ENCODE data around the gene AGFG2. TPM values are rescaled to one million over a fixed set of nuclear protein-coding genes. Genes with fewer than 3 reads are reported as not detected.

AGFG2 gene
- total RNA-seq, 1 donor from 2014 or later = 30.0 TPM

- H3K27me3 ChIP-seq = no peaks in the 10 kb centered on the region
- TF ChIP-seq, protein P1, sequence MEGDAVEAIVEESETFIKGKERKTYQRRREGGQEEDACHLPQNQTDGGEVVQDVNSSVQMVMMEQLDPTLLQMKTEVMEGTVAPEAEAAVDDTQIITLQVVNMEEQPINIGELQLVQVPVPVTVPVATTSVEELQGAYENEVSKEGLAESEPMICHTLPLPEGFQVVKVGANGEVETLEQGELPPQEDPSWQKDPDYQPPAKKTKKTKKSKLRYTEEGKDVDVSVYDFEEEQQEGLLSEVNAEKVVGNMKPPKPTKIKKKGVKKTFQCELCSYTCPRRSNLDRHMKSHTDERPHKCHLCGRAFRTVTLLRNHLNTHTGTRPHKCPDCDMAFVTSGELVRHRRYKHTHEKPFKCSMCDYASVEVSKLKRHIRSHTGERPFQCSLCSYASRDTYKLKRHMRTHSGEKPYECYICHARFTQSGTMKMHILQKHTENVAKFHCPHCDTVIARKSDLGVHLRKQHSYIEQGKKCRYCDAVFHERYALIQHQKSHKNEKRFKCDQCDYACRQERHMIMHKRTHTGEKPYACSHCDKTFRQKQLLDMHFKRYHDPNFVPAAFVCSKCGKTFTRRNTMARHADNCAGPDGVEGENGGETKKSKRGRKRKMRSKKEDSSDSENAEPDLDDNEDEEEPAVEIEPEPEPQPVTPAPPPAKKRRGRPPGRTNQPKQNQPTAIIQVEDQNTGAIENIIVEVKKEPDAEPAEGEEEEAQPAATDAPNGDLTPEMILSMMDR (IDR thresholded peaks at IDR 0.05) = no peak
- no peaks in the 10 kb centered on the region for H3K9me3 ChIP-seq
- no peaks in the 10 kb centered on the region for H3K36me3 ChIP-seq
- DNase-seq (ENCODE audit: low spot score in 2 of 2) = no peak
- H3K4me1 ChIP-seq = no peaks in the 10 kb centered on the region
- no peak overlapping the region for H3K4me3 ChIP-seq
- no peak overlapping the region for H3K27ac ChIP-seq
- intact Hi-C loops (cut with DNase I) = no loop called here
Observed at GRCh38 chr7:100509231-100509630, 29.8 kb upstream of the AGFG2 start.

DNA sequence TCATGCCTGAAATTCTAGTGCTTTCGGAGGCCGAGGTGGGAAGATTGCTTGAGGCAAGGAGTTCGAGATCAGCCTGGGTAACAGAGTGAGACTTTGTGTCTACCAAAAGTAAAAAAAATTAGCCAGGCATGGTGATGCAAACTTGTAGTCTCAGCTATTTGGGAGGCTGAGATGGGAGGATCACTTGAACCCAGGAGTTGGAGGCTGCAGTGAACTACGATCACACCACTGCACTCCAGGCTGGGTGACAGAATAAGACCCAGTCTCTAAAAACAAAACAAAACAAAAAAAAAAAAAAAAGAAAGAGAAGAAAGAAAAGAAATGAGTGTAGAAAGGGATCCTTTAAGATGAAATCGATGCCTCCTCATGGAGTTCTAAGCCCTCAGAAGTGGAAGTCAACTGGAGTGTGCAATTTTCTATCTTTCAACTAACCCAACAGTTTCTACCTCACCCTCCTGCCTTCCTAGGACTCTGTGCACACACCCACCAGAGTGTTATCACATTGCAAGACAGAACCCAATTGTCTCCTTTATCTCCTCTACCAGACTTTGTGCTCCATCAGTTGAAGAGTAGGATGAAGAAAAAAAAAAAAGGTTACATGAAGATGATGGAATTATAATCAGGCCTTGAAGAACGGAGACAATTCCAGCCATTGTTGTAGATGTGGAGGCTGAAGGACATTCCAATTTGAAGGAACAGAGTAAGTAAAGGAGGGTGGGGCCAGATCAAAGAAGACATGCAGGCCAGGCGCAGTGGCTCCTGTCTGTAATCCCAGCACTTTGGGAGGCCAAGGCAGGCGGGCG, 28.4 kb upstream of the AGFG2 start:
- intact Hi-C loops (cut with DNase I) = no loop called here
- no peak overlapping the region for H3K4me3 ChIP-seq
- H3K36me3 ChIP-seq = no peaks in the 10 kb centered on the region

GRCh38 chr7:100513212-100513810, 25.7 kb upstream of the AGFG2 start:
- H3K27me3 ChIP-seq = no peaks in the 10 kb centered on the region
- no peaks in the 10 kb centered on the region for H3K36me3 ChIP-seq
- intact Hi-C loops (cut with DNase I) = no loop called here
- no peak overlapping the region for H3K27ac ChIP-seq
- TF ChIP-seq, protein P1 (IDR thresholded peaks at IDR 0.05) = no peak
- no peak overlapping the region for H3K4me3 ChIP-seq
- no peaks in the 10 kb centered on the region for H3K9me3 ChIP-seq
- no peaks in the 10 kb centered on the region for H3K4me1 ChIP-seq
- DNase-seq (ENCODE audit: low spot score in 2 of 2) = no peak

More for the DNA sequence above, 28.4 kb upstream of the AGFG2 start:
- no peak for DNase-seq (ENCODE audit: low spot score in 2 of 2)
- Histone ChIP-seq H3K9me3 (no peaks in the 10 kb centered on the region), H3K4me1 (no peaks in the 10 kb centered on the region), H3K27me3 (no peaks in the 10 kb centered on the region), H3K27ac (no peak overlapping the region)
- TF ChIP-seq, protein P1 (IDR thresholded peaks at IDR 0.05) = no peak

GRCh38 chr7:100515072-100515532, 23.9 kb upstream of the AGFG2 start:
- H3K27me3 ChIP-seq = no peaks in the 10 kb centered on the region
- no peaks in the 10 kb centered on the region for H3K4me1 ChIP-seq
- intact Hi-C loops (cut with DNase I) = no loop called here
- H3K36me3 ChIP-seq = no peaks in the 10 kb centered on the region
- no peaks in the 10 kb centered on the region for H3K9me3 ChIP-seq
- no peak overlapping the region for H3K27ac ChIP-seq
- TF ChIP-seq, protein P1 (IDR thresholded peaks at IDR 0.05) = no peak
- DNase-seq (ENCODE audit: low spot score in 2 of 2) = no peak
- no peak overlapping the region for H3K4me3 ChIP-seq

GRCh38 chr7:100516135-100516812, 22.7 kb upstream of the AGFG2 start:
- no peak overlapping the region for H3K4me3 ChIP-seq
- intact Hi-C loops (cut with DNase I) = no loop called here
- TF ChIP-seq, protein P1 (IDR thresholded peaks at IDR 0.05) = no peak
- no peak overlapping the region for H3K27ac ChIP-seq
- H3K27me3 ChIP-seq = no peaks in the 10 kb centered on the region
- no peaks in the 10 kb centered on the region for H3K36me3 ChIP-seq
- no peaks in the 10 kb centered on the region for H3K4me1 ChIP-seq
- DNase-seq (ENCODE audit: low spot score in 2 of 2) = no peak
- H3K9me3 ChIP-seq = no peaks in the 10 kb centered on the region

Measured in ascending aorta (tissue), 2 donors.